Duodenal mucosa (tissue), 2 donors: ENCODE measurements around the gene PTGFRN.
A peak's percentile ranks its signal among the peaks of the same experiment; 100 is the strongest.
"Not testable (repeated sequence)": the region's sequence is repeated elsewhere in the genome, so short reads cannot be mapped to it uniquely, and the experiment has no call there.

ENCODE experiments used
- H3K27ac ChIP-seq: one replicate; pipeline ENCODE4 v1.7.0; 2013; ENCODE audit warnings: low read depth, low read length
- H3K27me3 ChIP-seq, 2 donors: one replicate each; pipeline ENCODE4 v1.7.0; 2013; ENCODE audit warnings: low read length in 2 of 2, control low read depth in 1 of 2; ENCODE audit not compliant: insufficient read depth in 2 of 2, control insufficient read depth in 1 of 2
- H3K36me3 ChIP-seq, 2 donors: one replicate each; pipeline ENCODE4 v1.7.0; 2013; ENCODE audit warnings: low read length in 2 of 2, control low read depth in 1 of 2; ENCODE audit not compliant: insufficient read depth in 2 of 2, control insufficient read depth in 1 of 2
- H3K4me1 ChIP-seq, 2 donors: one replicate each; pipeline ENCODE4 v1.7.0; 2013; ENCODE audit warnings: low read length in 2 of 2, control low read depth in 1 of 2; ENCODE audit not compliant: insufficient read depth in 2 of 2, control insufficient read depth in 1 of 2
- H3K4me3 ChIP-seq, 2 donors: one replicate each; pipeline ENCODE4 v1.7.0; 2013; ENCODE audit warnings: low read length in 2 of 2, low read depth in 1 of 2
- H3K9ac ChIP-seq, 2 donors: one replicate each; pipeline ENCODE4 v1.7.0; 2013; ENCODE audit warnings: low read length in 2 of 2, low read depth in 1 of 2
- H3K9me3 ChIP-seq, 2 donors: one replicate each; pipeline ENCODE4 v1.7.0; 2013; ENCODE audit warnings: low read length in 2 of 2, control low read depth in 1 of 2; ENCODE audit not compliant: control insufficient read depth in 1 of 2

The PTGFRN gene

DNA sequence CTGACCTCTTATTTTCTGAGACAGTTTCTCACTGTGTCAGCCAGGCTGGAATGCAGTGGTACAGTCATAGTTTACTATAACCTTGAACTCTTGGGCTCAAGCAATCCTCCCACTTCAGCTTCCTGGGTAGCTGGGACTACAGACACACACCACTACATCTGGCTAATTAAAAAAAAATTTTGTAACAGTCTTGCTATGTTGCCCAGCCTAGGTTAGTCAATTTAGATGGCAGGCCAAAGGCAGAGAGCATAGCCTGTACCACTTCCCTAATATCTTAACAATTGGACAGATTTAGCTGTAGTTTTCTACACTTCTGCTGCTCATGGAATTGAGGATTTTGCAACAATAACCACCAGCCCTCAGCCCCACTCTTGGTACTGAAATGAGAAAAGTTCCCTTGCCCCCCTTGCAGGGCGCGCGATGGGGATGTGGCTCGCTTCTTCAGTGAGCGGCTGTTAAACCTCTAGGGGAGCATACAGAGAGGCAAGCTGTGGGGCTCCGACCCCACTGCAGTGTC is 34.9 kb upstream of the PTGFRN start:
- H3K27me3 ChIP-seq, result peaks cover 0 to 2% of the 10 kb centered on the region in 2 donors
- no peak overlapping the region for H3K27ac ChIP-seq
- H3K9me3 ChIP-seq, result no peaks in the 10 kb centered on the region
- H3K4me1 ChIP-seq, result peaks cover 16 to 26% of the 10 kb centered on the region in 2 donors
- H3K9ac ChIP-seq, result no peak overlapping the region
- no peak overlapping the region for H3K4me3 ChIP-seq
- H3K36me3 ChIP-seq, result no peaks in the 10 kb centered on the region

DNA sequence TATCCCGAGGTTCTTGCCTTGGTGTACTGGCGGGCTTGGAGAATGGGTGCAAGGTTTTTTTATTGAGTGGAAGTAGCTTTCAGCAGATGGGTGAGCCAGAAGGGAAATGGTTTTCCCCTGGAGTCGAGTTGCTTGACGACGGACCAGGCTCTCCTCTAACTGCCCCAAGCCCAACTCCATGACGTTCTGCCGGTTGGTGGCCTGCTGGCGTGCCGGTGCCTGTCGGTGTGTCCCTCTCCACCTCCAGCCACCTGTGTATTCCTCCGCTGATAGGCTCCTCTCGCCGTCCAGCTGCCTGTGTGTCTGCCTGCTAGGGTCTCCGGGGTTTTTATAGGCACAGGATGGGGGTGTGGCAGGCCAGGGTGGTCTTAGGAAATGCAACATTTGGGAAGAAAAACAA is 34.3 kb upstream of the PTGFRN start:
- no peaks in the 10 kb centered on the region for H3K9me3 ChIP-seq
- H3K27ac ChIP-seq, result no peak overlapping the region
- H3K9ac ChIP-seq, result no peak overlapping the region
- H3K27me3 ChIP-seq, result peaks cover 0 to 2% of the 10 kb centered on the region in 2 donors
- H3K4me1 ChIP-seq, result peaks cover 16 to 26% of the 10 kb centered on the region in 2 donors
- H3K4me3 ChIP-seq, result no peak overlapping the region
- no peaks in the 10 kb centered on the region for H3K36me3 ChIP-seq

DNA sequence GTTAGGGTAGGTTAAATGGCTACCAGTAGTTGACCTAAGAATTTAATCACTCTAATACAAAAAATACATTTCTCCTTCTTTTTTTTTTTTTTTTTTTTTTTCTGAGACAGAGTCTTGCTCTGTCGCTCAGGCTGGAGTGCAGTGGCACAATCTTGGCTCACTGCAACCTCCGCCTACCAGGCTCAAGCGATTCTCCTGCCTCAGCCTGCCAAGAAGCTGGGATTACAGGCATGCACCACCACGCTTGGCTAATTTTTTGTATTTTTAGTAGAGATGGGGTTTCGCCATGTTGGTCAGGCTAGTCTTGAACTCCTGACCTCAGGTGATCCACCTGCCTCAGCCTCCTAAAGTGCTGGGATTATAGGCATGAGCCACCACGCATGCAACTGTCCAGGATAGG is 33.8 kb upstream of the PTGFRN start:
- H3K9me3 ChIP-seq, H3K9ac ChIP-seq, H3K27ac ChIP-seq, H3K36me3 ChIP-seq, H3K4me3 ChIP-seq, H3K27me3 ChIP-seq: not testable (repeated sequence)
- peaks cover 16 to 26% of the 10 kb centered on the region in 2 donors for H3K4me1 ChIP-seq

DNA sequence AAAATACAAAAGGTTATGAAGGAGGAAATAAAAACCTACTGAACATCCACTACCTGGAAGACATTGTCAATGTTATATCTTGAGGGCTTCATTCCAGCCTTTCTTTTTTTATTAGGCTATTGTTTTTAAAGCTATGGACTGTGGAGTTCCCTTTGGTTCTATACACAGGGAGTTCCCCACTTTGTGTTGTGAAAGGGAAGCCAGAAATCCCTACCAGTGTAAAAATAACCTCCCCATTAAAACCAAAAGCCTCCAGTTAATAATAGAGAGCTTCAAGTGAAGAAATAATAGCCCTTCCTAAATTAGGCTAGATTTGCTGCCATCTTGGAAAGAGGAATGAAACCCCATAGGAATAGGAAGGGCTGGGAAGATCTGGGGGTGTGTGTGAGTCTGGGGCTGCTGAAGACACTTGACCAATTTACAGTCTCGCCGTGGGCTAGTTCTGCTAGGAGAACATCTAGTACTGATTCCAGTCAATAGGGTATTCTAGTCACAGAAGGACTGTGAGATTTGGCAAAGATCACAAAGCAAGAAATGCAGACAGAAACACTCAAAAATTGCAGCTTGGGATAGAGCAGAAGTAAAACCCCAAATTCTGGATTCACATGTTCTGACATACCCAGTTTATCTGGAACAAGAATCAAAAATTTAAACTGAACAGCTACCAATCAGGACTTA is 32.4 kb upstream of the PTGFRN start:
- Histone ChIP-seq H3K27ac (no peak overlapping the region), H3K27me3 (peaks cover 0 to 2% of the 10 kb centered on the region in 2 donors), H3K9ac (peak overlapping the region in 1 of 2 donors; percentile 35), H3K36me3 (no peaks in the 10 kb centered on the region), H3K4me1 (peaks cover 16 to 26% of the 10 kb centered on the region in 2 donors), H3K9me3 (no peaks in the 10 kb centered on the region), H3K4me3 (peak overlapping the region in 1 of 2 donors; percentile 65)

DNA sequence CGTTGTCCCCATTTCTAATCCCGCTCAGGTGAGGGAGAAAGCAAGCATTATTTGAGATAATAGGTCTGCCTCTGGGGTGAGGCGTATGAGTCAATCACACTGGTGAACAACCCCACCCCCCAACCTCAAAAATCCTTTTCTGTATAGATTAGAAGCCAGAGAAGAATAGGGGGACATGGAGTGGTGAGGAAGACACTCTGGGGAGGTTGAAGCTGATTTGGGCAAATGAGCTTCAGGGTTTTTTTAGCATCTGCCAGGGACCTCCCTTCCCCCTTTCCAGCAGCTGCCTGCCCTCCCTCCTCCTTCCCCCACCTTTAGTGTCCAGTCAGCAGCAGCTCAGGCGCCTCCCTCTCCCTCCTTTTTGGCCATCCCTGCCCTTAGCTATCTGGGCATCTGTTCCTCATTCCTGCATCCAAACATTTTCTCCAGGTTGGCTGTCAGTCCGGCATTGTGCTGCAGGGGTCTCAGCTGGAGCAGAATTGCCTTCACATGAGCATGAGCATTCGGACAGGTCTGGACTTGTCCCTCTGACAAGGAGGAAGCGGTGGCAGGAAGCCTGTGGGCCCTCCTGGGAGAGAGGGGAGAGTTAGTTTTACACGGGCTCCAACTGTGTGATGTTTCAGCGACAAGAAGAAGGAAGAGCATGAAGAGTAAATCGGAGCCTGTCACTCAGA is 30.8 kb upstream of the PTGFRN start:
- H3K27me3 ChIP-seq, result peaks cover 0 to 2% of the 10 kb centered on the region in 2 donors
- H3K9me3 ChIP-seq, result no peaks in the 10 kb centered on the region
- peaks cover 16 to 26% of the 10 kb centered on the region in 2 donors for H3K4me1 ChIP-seq
- H3K9ac ChIP-seq, result peak overlapping the region in 1 of 2 donors; percentile 35
- H3K27ac ChIP-seq, result no peak overlapping the region
- no peaks in the 10 kb centered on the region for H3K36me3 ChIP-seq
- H3K4me3 ChIP-seq, result peak overlapping the region; percentile 56 to 65

DNA sequence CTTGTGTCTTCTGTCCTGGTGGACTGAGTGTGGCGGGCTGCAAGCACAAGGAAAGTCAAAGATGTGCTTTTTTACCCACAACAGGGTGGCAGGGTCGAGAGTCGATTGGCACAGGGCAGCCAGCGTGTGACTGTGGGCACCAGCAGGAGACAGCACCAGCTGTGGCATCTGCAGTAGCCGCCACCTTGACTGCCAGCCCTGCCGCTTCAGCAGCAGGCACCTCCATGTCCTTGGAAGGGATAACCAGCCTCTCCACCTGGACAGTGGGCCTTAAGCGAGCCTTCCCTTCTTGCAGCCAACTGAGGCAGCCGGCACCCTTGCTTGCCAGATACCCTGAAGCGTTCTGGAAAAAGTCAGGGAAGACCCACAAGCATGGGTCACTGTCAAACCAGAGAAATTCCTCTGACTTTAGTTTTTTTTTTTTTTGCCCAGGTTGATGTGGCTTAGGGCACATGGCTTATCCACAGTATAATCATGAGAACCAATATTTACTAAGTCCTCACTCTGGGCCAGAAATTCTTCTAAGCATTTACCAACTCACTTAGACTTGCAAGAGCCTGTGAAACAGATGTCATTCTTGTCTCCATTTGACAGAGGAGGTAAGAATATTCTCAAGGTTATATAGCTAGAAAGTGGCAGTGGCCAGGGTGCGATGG is 30.1 kb upstream of the PTGFRN start:
- Histone ChIP-seq H3K4me1 (peaks cover 16 to 26% of the 10 kb centered on the region in 2 donors), H3K9ac (no peak overlapping the region), H3K27me3 (peaks cover 0 to 2% of the 10 kb centered on the region in 2 donors), H3K36me3 (no peaks in the 10 kb centered on the region), H3K4me3 (no peak overlapping the region), H3K9me3 (no peaks in the 10 kb centered on the region), H3K27ac (no peak overlapping the region)

DNA sequence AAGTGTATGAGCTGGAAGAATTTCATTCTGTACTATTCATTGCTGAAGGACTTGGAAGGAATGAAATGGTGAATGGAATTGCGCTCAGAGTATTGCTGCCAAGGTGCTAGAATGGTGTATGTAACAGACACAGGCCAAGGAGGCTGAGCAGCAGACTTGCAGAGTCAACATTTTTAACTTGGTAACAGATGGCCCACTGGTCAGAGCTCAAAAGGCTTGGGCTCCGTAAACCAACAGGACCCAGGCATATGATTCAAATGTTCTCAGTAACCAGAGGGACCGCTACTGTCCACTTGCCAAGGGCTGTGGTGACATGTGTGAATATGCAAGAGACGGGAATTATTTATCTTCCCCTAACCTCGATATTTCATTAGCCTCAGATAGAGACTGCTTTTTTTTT is 28.8 kb upstream of the PTGFRN start:
- peaks cover 16 to 26% of the 10 kb centered on the region in 2 donors for H3K4me1 ChIP-seq
- no peak overlapping the region for H3K27ac ChIP-seq
- no peak overlapping the region for H3K4me3 ChIP-seq
- H3K9ac ChIP-seq, result no peak overlapping the region
- H3K36me3 ChIP-seq, result no peaks in the 10 kb centered on the region
- no peaks in the 10 kb centered on the region for H3K9me3 ChIP-seq
- H3K27me3 ChIP-seq, result peaks cover 0 to 2% of the 10 kb centered on the region in 2 donors

DNA sequence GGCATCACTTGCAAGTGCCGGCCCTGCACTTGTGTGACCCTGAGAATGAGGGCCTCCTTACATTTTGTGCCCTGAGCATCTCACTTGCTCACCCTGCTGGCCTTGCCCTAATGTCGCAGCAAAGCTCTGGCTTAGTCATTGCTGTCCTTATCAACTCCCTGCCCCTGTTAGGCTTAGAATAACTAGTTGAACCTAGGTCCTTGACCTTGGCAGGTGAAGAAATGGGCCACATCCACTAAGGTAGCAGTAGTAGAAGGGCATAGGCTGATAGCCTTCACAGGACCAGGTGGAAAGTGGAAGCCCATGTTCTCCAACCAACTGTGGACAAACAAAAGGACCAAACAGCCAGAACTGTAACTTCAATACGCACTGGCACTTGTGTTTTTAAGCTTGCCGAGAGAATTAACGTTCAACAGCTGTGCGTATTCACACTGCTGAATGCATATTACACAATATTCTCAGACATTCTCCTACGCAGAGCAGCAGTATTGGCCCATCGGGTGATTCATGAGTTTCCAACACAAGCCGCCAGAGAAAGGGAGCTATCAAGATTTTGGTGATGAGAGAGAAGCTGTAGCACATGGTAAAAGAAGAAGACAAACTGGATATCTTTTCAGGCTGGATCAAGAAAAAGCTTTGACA is 27.7 kb upstream of the PTGFRN start:
- peaks cover 16 to 25% of the 10 kb centered on the region in 2 donors for H3K4me1 ChIP-seq
- H3K27ac ChIP-seq, result no peak overlapping the region

DNA sequence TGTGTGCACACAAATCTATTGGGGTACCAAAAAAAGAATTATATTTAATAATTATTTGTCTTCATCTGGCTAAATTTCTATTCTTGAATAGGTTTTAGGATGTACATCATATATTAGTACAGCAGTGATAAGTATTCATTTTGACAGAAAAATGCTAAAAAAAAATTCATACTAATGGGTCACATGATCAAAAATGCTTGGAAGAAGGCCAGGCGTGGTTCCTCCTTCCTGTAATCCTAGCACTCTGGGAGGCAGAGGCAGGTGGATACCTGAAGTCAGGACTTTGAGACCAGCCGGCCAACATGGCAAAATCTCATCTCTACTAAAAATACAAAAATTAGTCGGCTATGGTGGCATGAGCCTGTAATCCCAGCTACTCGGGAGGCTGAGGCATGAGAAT is 26.9 kb upstream of the PTGFRN start:
- H3K27ac ChIP-seq, result no peak overlapping the region
- peaks cover 0 to 2% of the 10 kb centered on the region in 2 donors for H3K27me3 ChIP-seq
- H3K36me3 ChIP-seq, result no peaks in the 10 kb centered on the region
- no peak overlapping the region for H3K9ac ChIP-seq
- peaks cover 16 to 17% of the 10 kb centered on the region in 2 donors for H3K4me1 ChIP-seq
- no peaks in the 10 kb centered on the region for H3K9me3 ChIP-seq
- no peak overlapping the region for H3K4me3 ChIP-seq

More for the DNA sequence above, 27.7 kb upstream of the PTGFRN start:
- H3K4me3 ChIP-seq, result no peak overlapping the region
- H3K27me3 ChIP-seq, result peaks cover 0 to 2% of the 10 kb centered on the region in 2 donors
- H3K9me3 ChIP-seq, result no peaks in the 10 kb centered on the region
- H3K9ac ChIP-seq, result no peak overlapping the region
- no peaks in the 10 kb centered on the region for H3K36me3 ChIP-seq
